GM12892 (cell line): ENCODE results near the gene ERGIC2.

Experiments
- POLR2A ChIP-seq: IDR thresholded peaks from 2 replicates; pipeline ENCODE4 v1.6.1; 2011; ENCODE audit warnings: low read depth, low read length, control low read depth
- POLR2AphosphoS5 ChIP-seq: IDR thresholded peaks from 2 replicates; pipeline ENCODE4 v1.6.1; 2011; ENCODE audit warnings: low read depth, low read length, control low read depth
- TAF1 ChIP-seq: IDR thresholded peaks from 2 replicates; pipeline ENCODE4 v1.6.1; 2011; ENCODE audit warnings: low read depth, mild to moderate bottlenecking, control low read depth, low read length, borderline replicate concordance

GRCh38 chr12:29403991-29404390 is 23.0 kb upstream of the ERGIC2 start:
- TF ChIP-seq POLR2A (no peak), TAF1 (no peak), POLR2AphosphoS5 (no peak)
